Measurements from ENCODE around the gene TTC19.

- TF ChIP-seq CTCF (IDR thresholded peaks at IDR 0.05) (no peak), POLR2A (IDR thresholded peaks at IDR 0.05) (no peak)
Measured at GRCh38 chr17:15972497-15972951, 27.1 kb upstream of the TTC19 start.

Data from body of pancreas (tissue), 4 donors.